ENCODE measurements around the gene TUBA4A.

TUBA4A gene

DNA sequence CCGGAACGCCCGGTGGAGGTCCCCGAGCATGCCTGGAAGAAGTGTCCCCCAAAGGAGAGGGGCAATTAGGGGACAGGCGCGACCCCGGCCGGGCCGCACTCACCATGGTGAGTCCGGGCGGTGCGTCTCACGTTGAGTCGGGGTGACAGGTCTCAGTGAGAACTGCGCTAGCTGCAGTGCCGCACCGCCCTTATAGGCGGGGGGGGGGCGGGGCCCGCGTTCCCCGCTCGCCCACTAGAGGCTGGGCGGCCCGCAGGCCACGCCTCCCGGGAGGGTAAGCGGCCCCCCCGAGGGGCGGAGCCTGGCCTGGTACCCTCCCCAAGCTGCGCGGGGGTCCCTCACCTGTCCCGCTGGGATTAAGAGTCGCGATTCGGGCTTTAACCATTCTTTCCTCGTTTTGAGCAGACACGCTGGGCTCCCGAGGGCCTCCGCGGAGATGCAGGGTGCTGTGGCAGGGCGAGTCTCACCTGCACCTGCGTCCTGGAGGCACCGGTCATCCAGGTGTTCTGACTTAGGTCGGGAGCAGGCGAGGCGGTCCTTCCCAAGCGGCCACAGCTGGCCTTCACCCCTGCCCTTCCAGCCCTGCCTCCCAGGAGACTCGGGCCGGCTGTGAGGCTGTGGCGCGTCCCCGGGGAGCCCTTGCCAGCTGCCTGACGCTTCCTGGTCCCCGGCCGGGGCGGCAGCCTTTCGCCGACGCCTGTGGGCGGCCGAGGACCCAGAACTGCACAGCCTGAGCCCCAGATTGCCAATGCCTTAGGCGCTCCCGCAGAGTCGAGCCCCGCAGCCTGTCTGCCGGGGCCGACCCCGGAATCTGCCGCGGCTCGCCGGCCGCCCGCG, at the start of gene TUBA4A:
Gene TUBA4A (minus strand): TSS at position 166 of the 837 bp plus-strand sequence. CDS start 60 bp downstream, at position 106.
- peak; percentile 70 to 94 (median 87) for DNase-seq

DNA sequence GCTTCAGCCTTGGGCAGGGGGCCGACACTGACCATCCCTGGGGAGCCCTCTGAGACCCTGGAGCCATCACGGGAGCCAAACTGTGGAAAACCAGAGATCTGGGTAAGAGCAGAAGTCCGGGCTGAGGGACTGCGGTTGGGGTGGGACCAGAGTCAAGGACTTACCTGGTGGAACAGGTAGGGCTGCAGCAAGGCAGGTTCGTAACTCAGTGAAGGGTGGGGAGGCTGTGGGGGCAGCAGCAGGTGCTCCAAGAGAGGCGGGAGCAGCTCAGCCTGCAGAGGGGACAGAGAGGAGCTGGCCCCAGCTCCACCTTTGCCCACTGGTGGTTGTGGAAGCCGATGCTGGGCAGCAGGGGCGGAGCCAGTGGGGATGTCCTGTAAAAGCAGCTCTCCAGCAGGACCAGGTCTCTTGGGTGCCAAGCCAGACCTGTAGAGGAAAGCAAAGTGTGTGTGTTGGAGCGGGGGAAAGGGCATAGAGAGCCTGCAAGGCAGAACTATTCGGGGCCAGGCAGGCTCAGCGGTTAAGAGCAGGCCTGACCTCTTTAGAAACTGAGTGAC, 48.8 kb upstream of the TUBA4A start:
- intact Hi-C loops (cut with DNase I): no loop called here

More for the DNA sequence above, at the start of gene TUBA4A:
- intact Hi-C loops (cut with DNase I): no loop called here

DNA sequence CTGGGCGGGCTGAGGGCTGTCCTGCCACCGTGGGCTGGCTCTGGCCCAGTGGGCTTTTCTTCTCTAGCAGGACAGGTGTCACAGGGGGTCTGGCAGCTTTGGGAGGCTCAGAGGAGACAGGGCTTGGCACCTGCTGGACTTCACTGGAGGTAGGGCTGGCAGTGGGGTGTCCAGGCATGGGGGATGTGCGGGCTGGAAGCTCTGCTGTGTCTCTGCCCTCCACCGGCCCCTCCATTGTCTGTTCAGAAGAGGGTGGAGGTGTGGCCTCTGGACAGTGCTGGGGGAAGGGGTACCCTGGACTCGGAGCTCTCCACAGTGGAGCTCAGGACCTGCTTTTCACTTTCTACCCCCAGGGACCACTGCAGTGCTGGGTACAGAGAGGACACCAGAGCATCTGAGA, 46.3 kb upstream of the TUBA4A start:
- DNase-seq: peak in 2 of 42 donors; percentile 19 to 36
- intact Hi-C loops (cut with DNase I): no loop called here

More for the DNA sequence above, 48.8 kb upstream of the TUBA4A start:
- DNase-seq: peak in 1 of 42 donors; percentile 29

DNA sequence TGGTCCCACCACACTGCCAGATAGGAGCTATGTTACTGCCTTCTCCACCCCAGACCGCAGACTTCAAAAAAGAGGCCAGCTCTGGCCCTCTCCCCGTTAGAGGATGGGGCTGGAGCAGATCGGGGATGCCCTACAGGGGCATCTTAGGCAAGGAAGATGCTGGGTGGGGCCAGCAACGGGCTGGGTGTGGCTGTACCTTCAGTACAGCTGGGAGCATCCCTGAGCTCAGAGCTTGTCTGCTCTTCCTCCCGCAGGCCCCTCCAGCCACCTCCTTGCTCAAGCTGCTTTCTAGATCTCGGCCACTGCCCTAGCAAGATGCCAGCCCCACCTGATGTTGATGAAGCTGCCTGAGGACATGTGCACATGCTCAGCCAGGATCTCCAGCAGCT, 45.6 kb upstream of the TUBA4A start:
- intact Hi-C loops (cut with DNase I): loop anchor here (5.0 kb wide), 2 partner anchors 72 to 137 kb away; partner anchors contain the start of genes ANKZF1, ATG9A and NHEJ1
- DNase-seq: peak in 2 of 42 donors; percentile 33 to 37

GRCh38 chr2:219298759-219299371, 45.1 kb upstream of the TUBA4A start:
- peak; percentile 73 to 97 (median 91) for DNase-seq
- intact Hi-C loops (cut with DNase I): loop anchor here (5.0 kb wide), 2 partner anchors 72 to 137 kb away; partner anchors contain the start of genes ANKZF1, ATG9A and NHEJ1

- intact Hi-C loops (cut with DNase I): loop anchor here (5.0 kb wide), 2 partner anchors 71 to 136 kb away; partner anchors contain the start of genes ANKZF1, ATG9A and NHEJ1
- peak in 2 of 42 donors; percentile 25 to 30 for DNase-seq
Measured at GRCh38 chr2:219297766-219298456, 44.2 kb upstream of the TUBA4A start.

- peak in 3 of 42 donors; percentile 18 to 36 (median 28) for DNase-seq
- intact Hi-C loops (cut with DNase I): loop anchor here (5.0 kb wide), 2 partner anchors 70 to 135 kb away; partner anchors contain the start of genes ANKZF1, ATG9A and NHEJ1
Measured at GRCh38 chr2:219296631-219297391, 43.1 kb upstream of the TUBA4A start.

DNA sequence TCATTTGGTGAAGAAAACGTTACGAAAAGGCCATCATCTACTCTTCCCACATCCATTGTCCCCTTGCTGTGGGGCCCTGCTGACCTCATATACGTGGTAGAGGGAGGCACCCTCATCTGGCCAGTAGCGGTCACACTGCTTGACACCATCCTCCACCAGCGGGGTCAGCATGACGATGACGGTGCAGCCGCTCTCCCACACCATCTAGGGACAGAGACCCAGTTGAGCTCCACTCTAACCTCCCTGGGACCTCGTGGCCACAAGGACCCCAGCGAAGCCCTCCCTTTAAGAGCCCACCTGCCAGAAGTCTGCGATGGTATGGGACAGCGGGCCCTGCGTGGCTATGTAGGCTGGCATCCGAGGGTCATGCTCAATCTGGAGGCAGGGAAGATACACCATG, 42.4 kb upstream of the TUBA4A start:
- intact Hi-C loops (cut with DNase I): loop anchor here (5.0 kb wide), 2 partner anchors 69 to 134 kb away; partner anchors contain the start of genes ANKZF1, ATG9A and NHEJ1
- peak in 4 of 42 donors; percentile 13 to 35 (median 26) for DNase-seq

DNA sequence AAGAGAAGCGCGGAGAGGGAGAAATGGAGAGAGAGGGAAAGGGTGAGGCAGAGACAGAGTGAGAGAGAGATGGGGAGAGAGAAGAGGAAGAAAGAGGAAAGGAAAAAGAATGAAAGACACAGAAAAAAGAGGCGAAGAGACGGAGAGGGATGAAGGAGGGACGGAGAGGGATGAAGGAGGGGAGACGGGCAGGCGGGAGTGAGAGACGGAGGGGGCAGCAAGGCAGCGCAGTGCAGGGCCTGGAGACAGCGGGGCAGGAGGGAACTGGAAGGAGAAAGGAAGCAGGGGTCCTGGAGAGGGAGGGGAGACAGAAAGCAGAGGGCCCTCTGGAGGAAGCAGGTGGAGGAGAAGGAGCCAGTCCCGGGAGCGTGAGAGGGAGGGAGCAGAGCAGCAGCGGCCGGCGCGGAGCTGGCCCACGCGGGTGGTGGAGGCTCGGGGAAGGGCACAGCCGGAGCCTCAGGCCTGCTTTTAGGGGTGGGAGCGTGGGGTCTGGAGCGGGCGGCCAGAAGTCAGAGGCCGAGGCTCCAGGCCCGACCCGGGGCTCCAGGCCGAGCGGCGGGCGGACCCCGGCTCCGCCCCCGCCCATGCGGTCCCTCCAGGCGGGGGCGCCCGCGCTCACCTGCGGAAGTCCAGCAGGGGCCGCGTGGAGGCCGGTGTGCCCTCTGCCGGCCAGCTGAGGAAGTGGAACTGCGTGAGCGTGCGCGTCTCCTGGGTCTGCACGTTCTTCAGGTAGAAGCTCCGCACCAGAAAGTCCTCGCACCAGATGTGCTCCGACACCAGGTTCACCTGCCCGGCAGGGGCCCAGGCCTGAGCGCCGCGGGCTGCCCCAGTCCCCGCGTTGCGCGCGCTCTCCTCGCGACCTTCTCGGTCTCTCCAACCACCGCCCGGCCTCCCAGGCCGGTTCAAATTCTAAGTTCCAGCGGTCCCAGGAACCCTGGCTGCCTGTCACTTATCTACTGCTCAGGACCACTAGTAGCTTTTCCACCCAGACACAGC, 40.9 kb upstream of the TUBA4A start:
- intact Hi-C loops (cut with DNase I): loop anchor here (2.0 to 5.0 kb wide), 3 partner anchors 16 to 132 kb away; partner anchors contain the start of genes ANKZF1, ATG9A, DNAJB2 and NHEJ1
- DNase-seq: peak; percentile 56 to 92 (median 84)

- peak in 5 of 42 donors; percentile 8 to 42 (median 25) for DNase-seq
- intact Hi-C loops (cut with DNase I): loop anchor here (2.0 kb wide), 1 partner anchor 15 kb away; the partner anchor contains the start of gene DNAJB2
Measured at GRCh38 chr2:219293736-219294231, 40.1 kb upstream of the TUBA4A start.

- intact Hi-C loops (cut with DNase I): no loop called here
- DNase-seq: peak in 3 of 42 donors; percentile 17 to 35 (median 32)
Measured at GRCh38 chr2:219292616-219293015, 38.9 kb upstream of the TUBA4A start.

GRCh38 chr2:219291910-219292490, 38.3 kb upstream of the TUBA4A start:
- intact Hi-C loops (cut with DNase I): no loop called here
- DNase-seq: peak in 6 of 42 donors; percentile 6 to 34 (median 16)

- intact Hi-C loops (cut with DNase I): no loop called here
- peak in 7 of 42 donors; percentile 7 to 41 (median 25) for DNase-seq
Measured at GRCh38 chr2:219291394-219291793, 37.7 kb upstream of the TUBA4A start.

- DNase-seq: peak in 4 of 42 donors; percentile 25 to 34 (median 27)
- intact Hi-C loops (cut with DNase I): no loop called here
Measured at GRCh38 chr2:219290381-219291171, 36.9 kb upstream of the TUBA4A start.

Measured in head of caudate nucleus (tissue), 42 donors.